K562 (cell line): ENCODE data around the gene AARS1. TPM values are rescaled to one million over a fixed set of nuclear protein-coding genes. Genes with fewer than 3 reads are reported as not detected.

Experiments
- ATAC-seq: fragments of 200-7000 bp; cut with Tn5 transposase; 3 replicates; pipeline ENCODE4 v1.9.1; 2020; ENCODE audit warnings: moderate library complexity
- BruUV-seq: library from RNA; stranded (reverse); fragments of 400-500 nt; replicated peaks from 2 replicates; lab custom pipeline; 2021; lab: Mats Ljungman, UMichigan
- CTCF ChIA-PET: fragments of 300-600 bp; formaldehyde crosslinking; extraction: SDS; loops from one replicate; lab custom pipeline; 2021; ENCODE audit warnings: low intra/inter-chr PET ratio; lab: Yijun Ruan, JAX
- POLR2A ChIA-PET: fragments of 300-600, 350-650 bp; sonication (Branson Sonifier 250); formaldehyde crosslinking; extraction: SDS; loops from one replicate; lab custom pipeline; 2021; ENCODE audit warnings: antibody characterized with exemption, inconsistent platforms; lab: Yijun Ruan, JAX
- DNase-seq, 4 experiments: peaks; one replicate each; pipeline versions ENCODE4 v3.0.0 to v3.0.0-alpha.2; 2011 to 2018; ENCODE audit warnings: low spot score in 3 of 4, mixed read lengths in 3 of 4; ENCODE audit errors: extremely low read depth in 1 of 4
- FAIRE-seq: peaks from 2 replicates; lab custom pipeline; 2011; peaks lifted over from hg19 to GRCh38; lab: Jason Lieb, UNC
- H2AFZ ChIP-seq: 2 replicates; pipeline ENCODE4 v1.6.0; 2011; ENCODE audit warnings: low read depth, low read length, control low read depth, inconsistent platforms
- H3K27ac ChIP-seq: fragments of 200-600 bp; 3 replicates; pipeline ENCODE4 v1.8.0; 2011; ENCODE audit warnings: low read depth, mild to moderate bottlenecking, control low read depth, inconsistent platforms, low read length, moderate library complexity, mixed read lengths; ENCODE audit errors: extremely low read depth
- H3K27me3 ChIP-seq, 2 experiments: fragments of 300-600 bp in 1 of 2; 2 replicates in 1 of 2; 3 replicates in 1 of 2; pipeline versions ENCODE4 v1.6.0 to v1.8.0; 2011; ENCODE audit warnings: inconsistent platforms in 2 of 2, low read length in 2 of 2, mild to moderate bottlenecking in 1 of 2, mixed read lengths in 1 of 2, moderate library complexity in 1 of 2; ENCODE audit not compliant: control insufficient read depth in 2 of 2, insufficient read depth in 2 of 2
- H3K36me3 ChIP-seq: fragments of 300-600 bp; 3 replicates; pipeline ENCODE4 v1.8.0; 2011; ENCODE audit warnings: mild to moderate bottlenecking, low read length, inconsistent platforms; ENCODE audit not compliant: control insufficient read depth, insufficient read depth
- H3K4me1 ChIP-seq, 2 experiments: fragments of 200-600 bp in 1 of 2; replicated peaks in 1 of 2; 2 replicates in 1 of 2; 3 replicates in 1 of 2; pipeline versions ENCODE4 v1.5.1 to v1.8.0; 2011; ENCODE audit warnings: inconsistent platforms in 2 of 2, low read length in 2 of 2, mild to moderate bottlenecking in 1 of 2, mixed read lengths in 1 of 2, moderate library complexity in 1 of 2; ENCODE audit not compliant: control insufficient read depth in 2 of 2, insufficient read depth in 2 of 2
- H3K4me2 ChIP-seq: 2 replicates; pipeline ENCODE4 v1.6.1; 2011; ENCODE audit warnings: low read length, control low read depth, inconsistent platforms, mixed read lengths; ENCODE audit not compliant: insufficient read depth
- H3K4me3 ChIP-seq: fragments of 200-600 bp; sonication (generic), shearing (Covaris generic); 2 replicates; pipeline ENCODE4 v1.5.1; 2016; ENCODE audit warnings: control low read depth, inconsistent platforms
- H3K79me2 ChIP-seq: fragments of 200-600 bp; 3 replicates; pipeline ENCODE4 v1.8.0; 2011; ENCODE audit warnings: low read length, inconsistent platforms; ENCODE audit not compliant: control insufficient read depth, insufficient read depth
- H3K9ac ChIP-seq, 2 experiments: 2 replicates each; pipeline versions ENCODE4 v1.6.0 to v1.6.1; 2011; ENCODE audit warnings: low read depth in 2 of 2, low read length in 2 of 2, control low read depth in 1 of 2, inconsistent platforms in 1 of 2, mild to moderate bottlenecking in 1 of 2, mixed read lengths in 1 of 2; ENCODE audit not compliant: insufficient read depth in 1 of 2
- H3K9me1 ChIP-seq: one replicate; pipeline ENCODE4 v1.6.0; 2011; ENCODE audit warnings: inconsistent platforms, mild to moderate bottlenecking, low read length, moderate library complexity; ENCODE audit not compliant: control insufficient read depth, insufficient read depth
- H3K9me3 ChIP-seq: replicated peaks from 2 replicates; pipeline ENCODE4 v1.5.1; 2011; ENCODE audit warnings: low read depth, low read length, inconsistent platforms; ENCODE audit not compliant: control insufficient read depth, insufficient read depth
- H4K20me1 ChIP-seq: replicated peaks from 2 replicates; pipeline ENCODE4 v1.6.1; 2011; ENCODE audit warnings: low read length, inconsistent platforms, mixed read lengths; ENCODE audit not compliant: control insufficient read depth, insufficient read depth
- CHAMP1 ChIP-seq: fragments of 450-650 bp; IDR thresholded peaks from 2 replicates; pipeline ENCODE4 v1.6.1; 2016; ENCODE audit warnings: mild to moderate bottlenecking
- ZNF121 ChIP-seq: sonication (generic); formaldehyde crosslinking; conservative IDR thresholded peaks from 2 replicates; pipeline ENCODE4 v1.8.0; 2022; ENCODE audit warnings: missing genetic modification reagents
- WGBS: fragments of 100-300 bp; shearing (Covaris generic); methylation state at CpG from one replicate; pipeline ENCODE4 v1.1.6; 2016; ENCODE audit warnings: low coverage, mixed read lengths; ENCODE audit not compliant: insufficient coverage; ENCODE audit errors: missing lambda C conversion rate; 5-methylcytosine and 5-hydroxymethylcytosine counted together
- in situ Hi-C: fragments of 300-500 bp; cut with MboI; formaldehyde crosslinking; loops from 4 replicates; pipeline ENCODE4 v1.15.0; 2018; ENCODE audit warnings: inconsistent platforms, mixed read lengths
- intact Hi-C: fragments of 100-400 bp; cut with micrococcal nuclease; formaldehyde crosslinking; loops from 2 replicates; pipeline ENCODE4 v1.14.2; 2022
- polyA plus RNA-seq, 8 experiments: library from polyadenylated mRNA; depleted of rRNA in 4 of 8; stranded (reverse) in 5 of 8; unstranded in 3 of 8; fragments of >200 nt; fragmentation: Nextera tagmentation in 2 of 8; fragmentation: Illumina TruSeq in 1 of 8; extraction: Ambion mirVana in 2 of 8; extraction: Trizol in 1 of 8; gene quantifications; 2 replicates each; pipeline versions ENCODE4 v1.2.1 to v1.2.3, GENCODE V29; 2011 to 2014; ENCODE audit warnings: inconsistent platforms in 1 of 8, missing spikeins in 1 of 8
- total RNA-seq, 7 experiments: library from RNA; depleted of rRNA in 6 of 7; stranded (reverse); fragments of >200 nt in 6 of 7; fragmentation: Illumina TruSeq in 2 of 7; extraction: Trizol in 2 of 7; gene quantifications; 2 replicates each; pipeline versions ENCODE4 v1.2.1 to v1.2.3, GENCODE V29; 2011 to 2021; ENCODE audit warnings: low replicate concordance in 1 of 7

AARS1 gene
- total and polyA plus RNA-seq, 9 of the 15 experiments (the other 6 are each of a cell fraction or from before 2014, with no cell fraction given), result 50.1 to 235 (median 174) TPM

- Histone ChIP-seq H3K9me1 (no peaks in the 10 kb centered on the region), H4K20me1 (no peaks in the 10 kb centered on the region), H3K4me2 (no peak overlapping the region), H3K4me3 (no peak overlapping the region), H2AFZ (no peak overlapping the region), H3K36me3 (peaks cover 30% of the 10 kb centered on the region; the same call in 2 of the 3 replicates), H3K79me2 (no peaks in the 10 kb centered on the region), H3K27ac (no peak overlapping the region), H3K27me3 (no peaks in the 10 kb centered on the region), H3K9me3 (no peaks in the 10 kb centered on the region), H3K4me1 (peaks cover 4% of the 10 kb centered on the region in 2 experiments; a peak in 3 of 5 replicates), H3K9ac (no peak overlapping the region)
- TF ChIP-seq ZNF121 (CRISPR knock-in tag) (0 out of 2 replicates have a peak, but pooled peaks have one; percentile 58), CHAMP1 (no peak)
- no peak for FAIRE-seq
- ChIA-PET CTCF (no interaction called here), POLR2A (interaction anchor here (0.6 to 2.1 kb wide), 8 partner anchors 9 to 79 kb away, joined by 3 to 7 read pairs (median 4); partner anchors contain the start of genes AARS1 and EXOSC6)
- in situ Hi-C loops (no loop called here), intact Hi-C loops (no loop called here)
- no TSS peak for BruUV-seq
- DNase-seq, result no peak
- no peak for ATAC-seq
- 75% methylated on average over 1 of the region's 1 CpG for WGBS
These were observed 41.8 kb upstream of the AARS1 start for GRCh38 chr16:70331091-70331490.
